Kidney (tissue), 14 donors: ENCODE measurements around the gene CACNB1. TPM values are rescaled to one million over a fixed set of nuclear protein-coding genes. Genes with fewer than 3 reads are reported as not detected.

ENCODE experiments used
- DNase-seq, 5 donors: peaks; one replicate each; pipeline ENCODE4 v3.0.0-alpha.2; 2013 to 2020
- FAIRE-seq: peaks from 2 replicates; lab custom pipeline; 2012; peaks lifted over from hg19 to GRCh38; lab: Jason Lieb, UNC
- H3K27ac ChIP-seq, 2 donors: one replicate each; pipeline ENCODE4 v1.7.0; 2013; ENCODE audit warnings: low read depth in 2 of 2, low read length in 2 of 2, inconsistent platforms in 1 of 2
- H3K27me3 ChIP-seq: one replicate; pipeline ENCODE4 v1.7.1; 2013; ENCODE audit warnings: low read length, inconsistent platforms; ENCODE audit not compliant: control insufficient read depth, insufficient read depth
- H3K36me3 ChIP-seq, 3 donors: one replicate each; pipeline versions ENCODE4 v1.7.0 to v1.7.1; 2013; ENCODE audit warnings: low read length in 3 of 3, control low read depth in 1 of 3, inconsistent platforms in 1 of 3; ENCODE audit not compliant: insufficient read depth in 3 of 3, control insufficient read depth in 2 of 3
- H3K4me1 ChIP-seq, 3 donors: one replicate each; pipeline versions ENCODE4 v1.7.0 to v1.7.1; 2013; ENCODE audit warnings: low read length in 3 of 3, inconsistent platforms in 1 of 3, low read depth in 1 of 3; ENCODE audit not compliant: control insufficient read depth in 2 of 3, insufficient read depth in 2 of 3
- H3K4me3 ChIP-seq, 3 donors: one replicate each; pipeline versions ENCODE4 v1.7.0 to v1.8.1; 2013; ENCODE audit warnings: low read length in 3 of 3, control low read depth in 1 of 3, inconsistent platforms in 1 of 3
- H3K9ac ChIP-seq, 3 donors: one replicate each; pipeline versions ENCODE4 v1.7.0 to v1.7.1; 2013; ENCODE audit warnings: low read length in 3 of 3, control low read depth in 1 of 3, inconsistent platforms in 1 of 3
- H3K9me3 ChIP-seq, 3 donors: one replicate each; pipeline versions ENCODE4 v1.7.0 to v1.7.1; 2013; ENCODE audit warnings: low read length in 3 of 3, control low read depth in 1 of 3, inconsistent platforms in 1 of 3; ENCODE audit not compliant: control insufficient read depth in 2 of 3, insufficient read depth in 1 of 3
- intact Hi-C: fragments of 100-400 bp; cut with DNase I; formaldehyde crosslinking; loops from one replicate; pipeline ENCODE4 v1.11.1; 2022
- polyA plus RNA-seq: library from polyadenylated mRNA; stranded (reverse); fragments of 350-450 nt; fragmentation: Illumina TruSeq; extraction: RNeasy Lipid Tissue Mini Kit (QIAGEN cat#74804); gene quantifications from one replicate; pipeline ENCODE4 v1.2.3, GENCODE V29; 2014; ENCODE audit warnings: low read depth, low replicate concordance; ENCODE audit not compliant: insufficient read depth
- total RNA-seq: library from RNA; stranded (reverse); fragmentation: NEBNext Ultra II Directional; extraction: Animal tissue kit (Norgen Biotek cat#: 25700); gene quantifications from one replicate; pipeline ENCODE4 v1.2.1, GENCODE V29; 2021
- TF ChIP-seq, protein P1 (sequence below): IDR thresholded peaks from 3 replicates; pipeline ENCODE4 v1.5.1; 2012; ENCODE audit warnings: mild to moderate bottlenecking, moderate library complexity, borderline replicate concordance; ENCODE audit not compliant: insufficient read depth; ENCODE audit errors: extremely low read depth
- donor health status: control.
- donor health status: control.
- donor health status: control.
- donor health status: control.
- donor health status: control.
- donor health status: DM: yes; HTN: yes; CAD: no.
- donor health status: Normal renal cell carcinoma (clear cell type).

Gene CACNB1
- total and polyA plus RNA-seq, 2 donors from 2014 or later = 1.4 to 9.9 TPM

DNA sequence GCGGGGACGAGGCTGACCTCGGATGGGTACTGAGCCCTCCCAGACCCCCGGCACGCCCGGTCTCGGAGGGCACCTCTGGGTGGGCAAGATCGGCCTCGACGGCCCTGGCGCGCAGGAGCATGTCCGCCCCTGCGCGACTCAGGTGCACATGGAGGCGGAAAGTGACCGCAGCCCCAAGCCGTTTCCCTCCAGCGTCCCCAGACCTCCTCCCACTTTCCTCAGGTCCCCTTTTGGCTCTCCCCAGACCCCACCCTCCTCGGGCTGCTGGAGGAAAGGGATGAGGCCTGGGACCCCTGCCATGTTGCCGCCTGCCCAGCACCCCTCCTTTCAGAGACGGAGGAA, 12.6 kb upstream of the CACNB1 start:
- intact Hi-C loops = no loop called here
- TF ChIP-seq, protein P1, sequence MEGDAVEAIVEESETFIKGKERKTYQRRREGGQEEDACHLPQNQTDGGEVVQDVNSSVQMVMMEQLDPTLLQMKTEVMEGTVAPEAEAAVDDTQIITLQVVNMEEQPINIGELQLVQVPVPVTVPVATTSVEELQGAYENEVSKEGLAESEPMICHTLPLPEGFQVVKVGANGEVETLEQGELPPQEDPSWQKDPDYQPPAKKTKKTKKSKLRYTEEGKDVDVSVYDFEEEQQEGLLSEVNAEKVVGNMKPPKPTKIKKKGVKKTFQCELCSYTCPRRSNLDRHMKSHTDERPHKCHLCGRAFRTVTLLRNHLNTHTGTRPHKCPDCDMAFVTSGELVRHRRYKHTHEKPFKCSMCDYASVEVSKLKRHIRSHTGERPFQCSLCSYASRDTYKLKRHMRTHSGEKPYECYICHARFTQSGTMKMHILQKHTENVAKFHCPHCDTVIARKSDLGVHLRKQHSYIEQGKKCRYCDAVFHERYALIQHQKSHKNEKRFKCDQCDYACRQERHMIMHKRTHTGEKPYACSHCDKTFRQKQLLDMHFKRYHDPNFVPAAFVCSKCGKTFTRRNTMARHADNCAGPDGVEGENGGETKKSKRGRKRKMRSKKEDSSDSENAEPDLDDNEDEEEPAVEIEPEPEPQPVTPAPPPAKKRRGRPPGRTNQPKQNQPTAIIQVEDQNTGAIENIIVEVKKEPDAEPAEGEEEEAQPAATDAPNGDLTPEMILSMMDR = no peak
- FAIRE-seq (no peak), DNase-seq (no peak)
- Histone ChIP-seq H3K36me3 (peaks cover 0 to 2% (median 1%) of the 10 kb centered on the region in 3 donors), H3K27ac (no peak overlapping the region), H3K27me3 (no peaks in the 10 kb centered on the region), H3K4me1 (peaks cover 0 to 15% (median 0%) of the 10 kb centered on the region in 3 donors), H3K9me3 (no peaks in the 10 kb centered on the region), H3K9ac (no peak overlapping the region), H3K4me3 (peak overlapping the region in 1 of 3 donors; percentile 37)

- no peak overlapping the region for H3K27ac ChIP-seq
- intact Hi-C loops = no loop called here
- peaks cover 0 to 15% (median 0%) of the 10 kb centered on the region in 3 donors for H3K4me1 ChIP-seq
- peak overlapping the region in 1 of 3 donors; percentile 37 for H3K4me3 ChIP-seq
- DNase-seq (peak; percentile 69 to 92 (median 76)), FAIRE-seq (no peak)
- no peak overlapping the region for H3K9ac ChIP-seq
- peaks cover 0 to 8% (median 5%) of the 10 kb centered on the region in 3 donors for H3K36me3 ChIP-seq
- no peaks in the 10 kb centered on the region for H3K9me3 ChIP-seq
- TF ChIP-seq, protein P1 = no peak
- H3K27me3 ChIP-seq = no peaks in the 10 kb centered on the region
Measured at GRCh38 chr17:39209317-39210092, 12.0 kb upstream of the CACNB1 start.

GRCh38 chr17:39208893-39209292, 11.4 kb upstream of the CACNB1 start:
- intact Hi-C loops = no loop called here
- no peaks in the 10 kb centered on the region for H3K9me3 ChIP-seq
- DNase-seq (peak in 2 of 5 donors; percentile 60 to 80), FAIRE-seq (no peak)
- H3K9ac ChIP-seq = no peak overlapping the region
- H3K4me3 ChIP-seq = no peak overlapping the region
- peaks cover 0 to 15% (median 0%) of the 10 kb centered on the region in 3 donors for H3K4me1 ChIP-seq
- H3K27me3 ChIP-seq = no peaks in the 10 kb centered on the region
- no peak overlapping the region for H3K27ac ChIP-seq
- peaks cover 3 to 14% (median 10%) of the 10 kb centered on the region in 3 donors for H3K36me3 ChIP-seq
- TF ChIP-seq, protein P1 = no peak
